C4-2B (cell line): ENCODE data around the gene FDXR.

Source experiments
- CTCF ChIP-seq: fragments of 450-650 bp; conservative IDR thresholded peaks from 2 replicates; pipeline ENCODE4 v1.5.1; 2017; ENCODE audit warnings: mild to moderate bottlenecking
- ZFX ChIP-seq: fragments of 450-650 bp; IDR thresholded peaks from 2 replicates; pipeline ENCODE4 v1.6.1; 2017

GRCh38 chr17:74888469-74888868 is 15.7 kb upstream of the FDXR start:
- TF ChIP-seq CTCF (no peak), ZFX (no peak)
